22Rv1 (cell line): ENCODE results near the gene CTBP2.

Experiments used
- ZFX ChIP-seq: fragments of 450-650 bp; IDR thresholded peaks from 2 replicates; pipeline ENCODE4 v1.6.1; 2017; ENCODE audit warnings: antibody characterized with exemption, borderline replicate concordance
- TF ChIP-seq, protein P1 (sequence below): fragments of 450-650 bp; IDR thresholded peaks from 2 replicates; pipeline ENCODE4 v1.5.1; 2017; ENCODE audit warnings: mild to moderate bottlenecking

DNA sequence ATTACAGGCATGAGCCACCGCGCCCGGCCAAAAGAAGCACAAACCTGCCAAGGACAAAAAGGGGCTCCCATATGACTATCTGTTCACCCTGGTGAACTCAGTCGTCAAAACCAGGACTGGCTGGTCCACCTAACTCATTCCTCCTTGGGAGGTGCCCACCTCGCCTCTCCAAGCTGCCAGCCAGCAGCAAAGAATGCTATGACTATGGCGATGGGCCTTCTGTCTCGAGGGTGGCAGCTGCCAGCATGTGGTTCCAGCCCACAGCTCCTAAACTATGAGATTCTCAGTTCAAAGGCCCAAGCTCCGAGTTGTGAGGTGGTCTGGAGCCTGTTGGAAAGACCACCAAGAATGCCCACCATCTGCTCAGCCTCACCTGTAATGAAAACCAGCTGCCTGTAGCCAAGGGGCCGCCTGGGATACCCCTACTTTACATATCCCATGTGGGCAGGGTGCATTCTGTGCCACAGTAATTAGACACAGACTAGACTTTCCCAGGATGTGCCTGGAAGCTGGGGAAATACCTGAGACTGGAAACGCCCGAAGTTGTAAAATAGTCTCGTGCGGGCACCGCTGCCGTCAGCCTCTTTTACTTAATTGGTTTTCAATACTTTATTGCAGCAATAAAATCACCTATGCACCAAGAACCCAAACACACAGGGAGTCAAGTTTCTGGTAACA, 147.4 kb downstream of the CTBP2 start:
- TF ChIP-seq, protein P1, sequence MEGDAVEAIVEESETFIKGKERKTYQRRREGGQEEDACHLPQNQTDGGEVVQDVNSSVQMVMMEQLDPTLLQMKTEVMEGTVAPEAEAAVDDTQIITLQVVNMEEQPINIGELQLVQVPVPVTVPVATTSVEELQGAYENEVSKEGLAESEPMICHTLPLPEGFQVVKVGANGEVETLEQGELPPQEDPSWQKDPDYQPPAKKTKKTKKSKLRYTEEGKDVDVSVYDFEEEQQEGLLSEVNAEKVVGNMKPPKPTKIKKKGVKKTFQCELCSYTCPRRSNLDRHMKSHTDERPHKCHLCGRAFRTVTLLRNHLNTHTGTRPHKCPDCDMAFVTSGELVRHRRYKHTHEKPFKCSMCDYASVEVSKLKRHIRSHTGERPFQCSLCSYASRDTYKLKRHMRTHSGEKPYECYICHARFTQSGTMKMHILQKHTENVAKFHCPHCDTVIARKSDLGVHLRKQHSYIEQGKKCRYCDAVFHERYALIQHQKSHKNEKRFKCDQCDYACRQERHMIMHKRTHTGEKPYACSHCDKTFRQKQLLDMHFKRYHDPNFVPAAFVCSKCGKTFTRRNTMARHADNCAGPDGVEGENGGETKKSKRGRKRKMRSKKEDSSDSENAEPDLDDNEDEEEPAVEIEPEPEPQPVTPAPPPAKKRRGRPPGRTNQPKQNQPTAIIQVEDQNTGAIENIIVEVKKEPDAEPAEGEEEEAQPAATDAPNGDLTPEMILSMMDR: no peak
- no peak for TF ChIP-seq ZFX
